Measurements from ENCODE around the gene ADSS1. TPM values are rescaled to one million over a fixed set of nuclear protein-coding genes. Genes with fewer than 3 reads are reported as not detected.
A peak's percentile ranks its signal among the peaks of the same experiment; 100 is the strongest.

The ADSS1 gene
- total RNA-seq (2014; rRNA removed; shearing (Covaris generic); ENCODE audit: low replicate concordance): 2.8 and 5.3 TPM in 2 replicates

DNA sequence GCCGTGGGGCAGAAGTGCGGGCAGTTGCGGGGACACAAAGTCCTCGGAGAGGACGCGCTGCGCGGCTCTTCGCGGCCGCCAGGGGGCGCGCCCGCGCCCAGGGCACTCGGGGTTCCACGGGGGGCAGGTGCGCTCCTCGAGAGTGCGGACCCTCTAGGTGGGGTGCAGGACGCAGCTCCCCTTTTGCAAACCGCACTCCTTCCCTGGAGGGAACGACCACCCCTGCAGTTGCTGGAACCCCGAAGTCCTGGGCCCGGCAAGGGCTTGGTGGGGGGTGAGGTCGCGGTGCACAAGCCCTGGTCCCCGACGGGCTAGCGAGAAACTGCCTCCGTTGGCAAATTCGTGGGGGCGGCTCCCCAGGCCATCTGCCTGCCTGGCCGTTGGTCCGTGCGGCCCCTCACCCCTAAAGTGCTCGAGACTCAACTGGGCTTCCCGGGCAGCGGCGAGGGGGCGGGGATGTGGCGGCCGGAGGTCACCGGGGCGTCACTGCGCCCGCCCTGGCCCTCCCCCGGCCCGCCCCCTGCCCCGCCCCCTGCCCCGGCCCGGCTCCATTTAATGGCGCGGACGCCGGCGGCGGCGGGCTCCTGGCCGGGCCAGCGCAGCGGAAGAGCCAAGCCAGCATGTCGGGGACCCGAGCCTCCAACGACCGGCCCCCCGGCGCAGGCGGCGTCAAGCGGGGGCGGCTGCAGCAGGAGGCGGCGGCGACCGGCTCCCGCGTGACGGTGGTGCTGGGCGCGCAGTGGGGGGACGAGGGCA, at the start of gene ADSS1:
Gene ADSS1, plus strand, starts transcription at position 579 of the 756 bp plus-strand sequence. Its CDS starts 42 bp downstream, at position 621.
- Histone ChIP-seq H3K4me3 (ENCODE audit: low read length) (peak within 1 kb of the TSS; percentile 75), H2AFZ (ENCODE audit: low read length) (peak within 1 kb of the TSS; percentile 72; the same call in 1 of the 2 replicates), H3K36me3 (ENCODE audit: insufficient read depth, low read length) (no peaks in the 10 kb centered on the region), H3K27ac (ENCODE audit: low read length) (no peak within 1 kb of the TSS), H3K79me2 (ENCODE audit: low read length) (no peaks in the 10 kb centered on the region), H3K9me2 (replicated peaks; ENCODE audit: insufficient read depth, low read length) (no peaks in the 10 kb centered on the region), H3K27me3 (ENCODE audit: low read length) (no peaks in the 10 kb centered on the region), H3K9me3 (ENCODE audit: low read length) (no peaks in the 10 kb centered on the region), H4K20me1 (ENCODE audit: insufficient read depth, low read depth, low read length) (peaks cover 4% of the 10 kb centered on the region; the same call in 1 of the 2 replicates), H3K4me1 (ENCODE audit: low read length) (peaks cover 16% of the 10 kb centered on the region), H3K4me2 (ENCODE audit: low read depth, low read length, poor library complexity, severe bottlenecking) (peak within 1 kb of the TSS; percentile 89), H3K9ac (ENCODE audit: low read length) (peak within 1 kb of the TSS; percentile 71)
- DNase-seq: peak; percentile 87

DNA sequence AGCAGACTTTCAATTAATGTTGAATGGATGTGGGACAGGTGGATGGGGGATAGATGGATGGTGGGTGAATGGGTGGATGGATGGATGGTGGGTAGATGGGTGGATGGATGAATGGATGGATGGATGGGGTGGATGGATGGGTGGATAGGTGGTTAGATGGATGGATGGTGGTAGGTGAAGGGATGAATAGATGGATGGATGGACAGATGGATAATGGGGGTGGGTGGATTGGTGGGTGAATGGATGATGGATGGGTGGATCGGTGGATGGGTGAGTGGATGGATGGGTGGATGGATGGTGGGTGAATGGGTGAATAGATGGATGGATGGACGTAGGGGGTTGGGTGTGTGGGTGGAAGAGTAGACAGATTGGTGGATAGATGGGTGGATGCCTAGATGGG, 48.6 kb upstream of the ADSS1 start:
- no peaks in the 10 kb centered on the region for H4K20me1 ChIP-seq (ENCODE audit: insufficient read depth, low read depth, low read length)
- H3K36me3 ChIP-seq (ENCODE audit: insufficient read depth, low read length): no peaks in the 10 kb centered on the region
- no peak overlapping the region for H3K27ac ChIP-seq (ENCODE audit: low read length)
- H3K27me3 ChIP-seq (ENCODE audit: low read length): no peaks in the 10 kb centered on the region; the same call in 1 of the 2 replicates
- no peak overlapping the region for H3K4me3 ChIP-seq (ENCODE audit: low read length)
- no peaks in the 10 kb centered on the region for H3K9me2 ChIP-seq (replicated peaks; ENCODE audit: insufficient read depth, low read length)
- no peak for DNase-seq
- no peaks in the 10 kb centered on the region for H3K79me2 ChIP-seq (ENCODE audit: low read length)
- no peaks in the 10 kb centered on the region for H3K9me3 ChIP-seq (ENCODE audit: low read length)
- no peak overlapping the region for H3K9ac ChIP-seq (ENCODE audit: low read length)
- no peak overlapping the region for H2AFZ ChIP-seq (ENCODE audit: low read length)
- H3K4me2 ChIP-seq (ENCODE audit: low read depth, low read length, poor library complexity, severe bottlenecking): no peak overlapping the region
- peaks cover 20% of the 10 kb centered on the region for H3K4me1 ChIP-seq (ENCODE audit: low read length)

DNA sequence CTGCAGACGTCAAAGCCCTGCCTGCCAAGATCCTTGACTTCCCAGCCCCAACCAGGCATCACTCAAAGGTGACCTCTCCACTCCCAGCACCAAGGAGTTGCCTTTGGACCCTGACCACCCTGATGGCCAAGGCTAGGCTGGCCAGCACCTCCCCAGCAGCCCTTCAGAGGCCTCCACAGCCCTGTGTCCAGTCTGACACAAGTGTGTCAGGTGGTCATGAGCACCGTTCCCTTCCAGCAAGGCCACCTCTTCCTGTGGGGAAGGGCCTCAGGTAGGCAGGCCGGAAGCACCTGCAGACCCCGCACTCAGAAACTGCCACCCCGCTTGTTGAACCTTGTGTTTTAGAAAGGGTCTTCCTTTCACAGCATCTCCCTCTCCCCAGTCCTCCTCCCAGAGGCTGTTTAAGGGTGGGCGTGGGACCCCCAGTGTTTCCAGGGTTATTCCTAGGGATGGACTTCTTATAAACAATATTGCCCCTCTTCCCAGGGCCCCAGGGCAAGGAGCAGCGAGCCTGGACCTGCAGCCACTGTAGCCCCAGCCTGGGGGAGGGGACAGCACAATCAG, 47.8 kb upstream of the ADSS1 start:
- Histone ChIP-seq H4K20me1 (ENCODE audit: insufficient read depth, low read depth, low read length) (no peaks in the 10 kb centered on the region), H2AFZ (ENCODE audit: low read length) (no peak overlapping the region), H3K27me3 (ENCODE audit: low read length) (no peaks in the 10 kb centered on the region; the same call in 1 of the 2 replicates), H3K36me3 (ENCODE audit: insufficient read depth, low read length) (no peaks in the 10 kb centered on the region), H3K4me1 (ENCODE audit: low read length) (peaks cover 26% of the 10 kb centered on the region), H3K9me2 (replicated peaks; ENCODE audit: insufficient read depth, low read length) (no peaks in the 10 kb centered on the region), H3K9me3 (ENCODE audit: low read length) (no peaks in the 10 kb centered on the region), H3K79me2 (ENCODE audit: low read length) (no peaks in the 10 kb centered on the region), H3K27ac (ENCODE audit: low read length) (no peak overlapping the region), H3K9ac (ENCODE audit: low read length) (no peak overlapping the region), H3K4me3 (ENCODE audit: low read length) (no peak overlapping the region), H3K4me2 (ENCODE audit: low read depth, low read length, poor library complexity, severe bottlenecking) (no peak overlapping the region)
- DNase-seq: no peak

DNA sequence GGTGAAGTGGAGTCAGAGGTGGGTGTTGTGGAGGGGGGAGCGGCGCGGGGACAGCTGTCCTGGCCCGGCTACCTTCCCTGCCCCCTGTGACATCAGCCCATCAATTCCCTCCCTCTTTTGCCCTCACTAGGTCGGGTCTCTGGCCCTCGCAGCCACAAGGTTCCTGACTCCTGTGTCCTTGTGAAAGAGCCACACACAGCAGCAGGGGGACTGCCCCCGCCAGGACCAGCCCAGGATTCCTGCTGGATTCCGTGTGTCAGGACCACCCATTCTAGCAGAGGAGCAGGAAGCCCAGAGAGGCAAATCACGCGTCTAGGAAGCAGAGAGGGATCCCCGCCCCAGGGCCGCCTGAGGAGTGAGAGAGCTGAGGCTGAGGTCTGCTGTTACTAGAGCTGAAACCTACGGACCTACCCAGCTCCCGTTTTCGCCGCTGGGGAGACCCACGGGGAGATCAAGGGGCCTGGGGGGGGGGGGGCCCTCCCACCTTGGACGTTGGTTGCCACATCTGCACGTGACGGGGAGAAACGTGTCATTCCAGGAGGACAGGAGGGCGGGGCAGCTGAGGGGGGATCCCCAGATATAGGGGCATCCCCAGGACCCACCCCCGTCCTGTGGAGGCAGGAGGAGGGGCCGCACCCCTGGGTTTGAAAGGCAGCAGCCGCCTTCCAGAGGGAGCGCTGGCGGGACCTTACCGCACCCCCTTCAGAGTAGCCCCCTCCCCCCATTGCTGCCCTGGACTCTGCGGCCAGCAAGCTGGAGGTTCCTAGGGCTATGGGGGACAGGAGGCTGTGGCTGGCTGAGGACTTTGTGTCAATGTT, 47.1 kb upstream of the ADSS1 start:
- Histone ChIP-seq H3K4me2 (ENCODE audit: low read depth, low read length, poor library complexity, severe bottlenecking) (peak overlapping the region; percentile 84), H4K20me1 (ENCODE audit: insufficient read depth, low read depth, low read length) (no peaks in the 10 kb centered on the region), H3K4me1 (ENCODE audit: low read length) (peaks cover 31% of the 10 kb centered on the region), H3K27ac (ENCODE audit: low read length) (no peak overlapping the region), H3K36me3 (ENCODE audit: insufficient read depth, low read length) (no peaks in the 10 kb centered on the region), H3K9me3 (ENCODE audit: low read length) (no peaks in the 10 kb centered on the region), H3K4me3 (ENCODE audit: low read length) (peak overlapping the region; percentile 70), H3K27me3 (ENCODE audit: low read length) (no peaks in the 10 kb centered on the region; the same call in 1 of the 2 replicates), H3K9me2 (replicated peaks; ENCODE audit: insufficient read depth, low read length) (no peaks in the 10 kb centered on the region), H3K9ac (ENCODE audit: low read length) (peak overlapping the region; percentile 74), H3K79me2 (ENCODE audit: low read length) (no peaks in the 10 kb centered on the region), H2AFZ (ENCODE audit: low read length) (peak overlapping the region; percentile 97)
- DNase-seq: no peak

DNA sequence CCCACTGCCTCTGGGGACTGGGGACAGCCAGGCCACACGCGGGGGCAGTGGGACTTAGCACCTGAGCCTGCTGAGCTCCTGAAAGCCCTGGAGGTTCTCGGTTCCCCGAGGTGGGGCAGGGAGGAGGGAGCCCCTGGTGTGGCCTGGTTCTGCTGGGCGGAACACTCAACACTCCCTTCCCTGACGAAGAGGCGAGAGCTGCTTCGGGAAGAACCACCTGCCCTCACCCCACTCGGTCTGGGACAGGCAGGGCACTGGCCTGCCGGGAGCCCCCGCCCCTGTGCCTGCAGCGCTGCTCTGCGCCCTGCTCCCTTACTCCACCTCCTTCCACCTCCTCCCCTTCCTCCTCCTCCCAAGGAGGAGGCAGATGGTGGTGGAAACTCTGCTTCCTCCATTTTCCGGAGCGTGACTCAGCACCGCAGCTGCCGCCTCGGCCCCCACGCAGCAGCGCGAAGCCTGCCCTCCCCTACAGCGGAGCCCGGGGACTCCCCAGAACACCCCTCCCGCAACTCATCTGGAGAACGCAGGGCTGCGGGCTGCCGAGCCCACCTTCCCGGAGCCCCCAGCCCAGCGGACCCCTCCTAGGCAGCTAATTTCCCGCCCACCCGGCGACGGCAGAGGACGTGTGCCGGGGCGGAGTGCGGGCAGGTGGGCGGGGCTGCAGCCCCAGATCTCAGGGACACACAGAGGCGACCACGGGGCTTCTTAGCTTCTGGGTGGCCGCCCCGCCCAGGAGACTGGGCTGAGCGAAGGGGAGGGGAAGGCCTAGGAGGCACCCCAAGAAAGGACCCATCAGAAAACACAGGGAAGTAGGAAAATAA, 46.3 kb upstream of the ADSS1 start:
- no peaks in the 10 kb centered on the region for H3K36me3 ChIP-seq (ENCODE audit: insufficient read depth, low read length)
- DNase-seq: peak; percentile 86
- no peaks in the 10 kb centered on the region for H3K9me2 ChIP-seq (replicated peaks; ENCODE audit: insufficient read depth, low read length)
- H3K79me2 ChIP-seq (ENCODE audit: low read length): no peaks in the 10 kb centered on the region
- H3K27me3 ChIP-seq (ENCODE audit: low read length): no peaks in the 10 kb centered on the region; the same call in 1 of the 2 replicates
- H3K4me3 ChIP-seq (ENCODE audit: low read length): peak overlapping the region; percentile 70
- H3K27ac ChIP-seq (ENCODE audit: low read length): no peak overlapping the region
- H3K9me3 ChIP-seq (ENCODE audit: low read length): no peaks in the 10 kb centered on the region
- H3K9ac ChIP-seq (ENCODE audit: low read length): peak overlapping the region; percentile 74
- H4K20me1 ChIP-seq (ENCODE audit: insufficient read depth, low read depth, low read length): no peaks in the 10 kb centered on the region
- peaks cover 31% of the 10 kb centered on the region for H3K4me1 ChIP-seq (ENCODE audit: low read length)
- H2AFZ ChIP-seq (ENCODE audit: low read length): peak overlapping the region; percentile 97
- H3K4me2 ChIP-seq (ENCODE audit: low read depth, low read length, poor library complexity, severe bottlenecking): peak overlapping the region; percentile 84

DNA sequence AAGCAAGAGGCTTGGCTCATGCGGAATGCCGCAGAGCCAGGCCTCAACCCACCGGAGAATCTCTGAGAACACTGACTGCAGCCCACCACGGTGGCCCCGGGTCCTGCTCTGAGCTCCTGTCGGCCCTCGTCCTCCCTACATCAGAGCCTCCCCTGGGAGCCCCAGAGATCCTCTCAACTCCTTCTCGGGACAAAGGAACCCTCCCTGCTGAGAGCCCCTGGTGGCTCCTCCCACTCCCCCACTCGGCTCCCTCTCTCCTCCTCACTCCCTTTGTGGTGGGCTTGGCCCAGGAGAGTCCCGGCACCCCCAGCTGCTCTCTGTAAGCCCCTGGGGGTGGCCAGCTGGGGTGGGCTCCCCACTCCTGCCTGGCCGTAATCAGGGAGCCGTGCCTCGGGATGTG, 45.7 kb upstream of the ADSS1 start:
- Histone ChIP-seq H3K4me2 (ENCODE audit: low read depth, low read length, poor library complexity, severe bottlenecking) (peak overlapping the region; percentile 84), H3K4me3 (ENCODE audit: low read length) (peak overlapping the region; percentile 70), H3K9ac (ENCODE audit: low read length) (peak overlapping the region; percentile 74)

DNA sequence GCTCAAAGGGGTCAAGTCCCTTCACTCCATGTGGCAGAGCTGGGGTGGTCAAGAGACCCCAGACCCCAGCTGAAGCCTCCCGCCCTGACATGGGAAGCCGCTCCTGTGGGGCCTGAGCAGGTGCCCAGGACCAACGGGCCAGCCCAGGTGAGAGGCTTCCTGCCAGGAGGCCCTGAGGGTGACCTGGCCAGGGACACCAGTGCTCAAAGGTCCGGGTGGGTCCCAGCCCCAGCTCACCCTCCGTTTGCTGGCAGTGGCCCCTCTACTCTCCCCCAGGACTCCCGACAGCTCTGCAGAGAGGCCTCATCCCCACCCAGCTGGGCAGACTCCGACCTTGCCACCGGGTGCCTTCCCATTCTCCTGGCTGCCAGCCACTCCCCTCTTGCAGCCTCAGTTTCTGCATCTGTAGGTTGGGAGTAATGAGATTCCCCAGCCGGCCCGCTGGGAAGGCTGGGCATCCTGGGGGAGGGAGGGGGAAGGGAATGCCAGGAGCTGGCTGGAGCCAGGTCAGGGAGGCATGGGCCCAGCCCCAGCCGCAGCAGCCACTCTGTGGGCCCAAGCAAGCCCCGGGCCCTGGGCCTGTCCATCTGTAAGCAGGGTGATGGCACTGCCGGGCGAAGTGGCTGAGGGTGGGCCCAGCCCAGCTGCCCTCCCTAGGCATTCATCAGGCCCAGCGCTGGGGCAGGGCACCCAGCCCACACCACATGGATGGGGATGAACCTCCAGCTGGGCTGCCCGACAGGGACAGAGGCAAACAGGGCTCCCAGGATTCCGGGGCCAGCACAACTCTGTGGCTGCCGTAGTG, 44.9 kb upstream of the ADSS1 start:
- no peak overlapping the region for H3K4me3 ChIP-seq (ENCODE audit: low read length)

More for the DNA sequence above, 45.7 kb upstream of the ADSS1 start:
- H3K4me1 ChIP-seq (ENCODE audit: low read length): peaks cover 31% of the 10 kb centered on the region
- no peaks in the 10 kb centered on the region for H3K36me3 ChIP-seq (ENCODE audit: insufficient read depth, low read length)
- peak overlapping the region; percentile 97 for H2AFZ ChIP-seq (ENCODE audit: low read length)
- no peaks in the 10 kb centered on the region for H3K9me3 ChIP-seq (ENCODE audit: low read length)
- H3K27ac ChIP-seq (ENCODE audit: low read length): no peak overlapping the region
- H3K27me3 ChIP-seq (ENCODE audit: low read length): no peaks in the 10 kb centered on the region; the same call in 1 of the 2 replicates
- H4K20me1 ChIP-seq (ENCODE audit: insufficient read depth, low read depth, low read length): no peaks in the 10 kb centered on the region
- no peaks in the 10 kb centered on the region for H3K9me2 ChIP-seq (replicated peaks; ENCODE audit: insufficient read depth, low read length)
- peak; percentile 59 for DNase-seq
- H3K79me2 ChIP-seq (ENCODE audit: low read length): no peaks in the 10 kb centered on the region

More for the DNA sequence above, 44.9 kb upstream of the ADSS1 start:
- no peaks in the 10 kb centered on the region for H3K9me3 ChIP-seq (ENCODE audit: low read length)
- peak overlapping the region; percentile 84 for H3K4me2 ChIP-seq (ENCODE audit: low read depth, low read length, poor library complexity, severe bottlenecking)
- H3K27ac ChIP-seq (ENCODE audit: low read length): no peak overlapping the region
- no peak overlapping the region for H2AFZ ChIP-seq (ENCODE audit: low read length)
- no peak overlapping the region for H3K9ac ChIP-seq (ENCODE audit: low read length)
- no peak for DNase-seq
- no peaks in the 10 kb centered on the region for H4K20me1 ChIP-seq (ENCODE audit: insufficient read depth, low read depth, low read length)
- H3K36me3 ChIP-seq (ENCODE audit: insufficient read depth, low read length): no peaks in the 10 kb centered on the region
- H3K9me2 ChIP-seq (replicated peaks; ENCODE audit: insufficient read depth, low read length): no peaks in the 10 kb centered on the region
- H3K4me1 ChIP-seq (ENCODE audit: low read length): peaks cover 31% of the 10 kb centered on the region
- no peaks in the 10 kb centered on the region; the same call in 1 of the 2 replicates for H3K27me3 ChIP-seq (ENCODE audit: low read length)
- no peaks in the 10 kb centered on the region for H3K79me2 ChIP-seq (ENCODE audit: low read length)

Measured in Karpas-422 (cell line).